NCI-H748 treated with DMSO at 0.1 percent for 48 hours (cell line): ENCODE data around the gene BFAR.
"Not testable (repeated sequence)": the region's sequence is repeated elsewhere in the genome, so short reads cannot be mapped to it uniquely, and the experiment has no call there.

ENCODE experiments used
- DNase-seq: peaks from one replicate; lab custom pipeline; 2025; lab: John Stamatoyannopoulos, UW

Gene BFAR, protein sequence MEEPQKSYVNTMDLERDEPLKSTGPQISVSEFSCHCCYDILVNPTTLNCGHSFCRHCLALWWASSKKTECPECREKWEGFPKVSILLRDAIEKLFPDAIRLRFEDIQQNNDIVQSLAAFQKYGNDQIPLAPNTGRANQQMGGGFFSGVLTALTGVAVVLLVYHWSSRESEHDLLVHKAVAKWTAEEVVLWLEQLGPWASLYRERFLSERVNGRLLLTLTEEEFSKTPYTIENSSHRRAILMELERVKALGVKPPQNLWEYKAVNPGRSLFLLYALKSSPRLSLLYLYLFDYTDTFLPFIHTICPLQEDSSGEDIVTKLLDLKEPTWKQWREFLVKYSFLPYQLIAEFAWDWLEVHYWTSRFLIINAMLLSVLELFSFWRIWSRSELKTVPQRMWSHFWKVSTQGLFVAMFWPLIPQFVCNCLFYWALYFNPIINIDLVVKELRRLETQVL

DNA sequence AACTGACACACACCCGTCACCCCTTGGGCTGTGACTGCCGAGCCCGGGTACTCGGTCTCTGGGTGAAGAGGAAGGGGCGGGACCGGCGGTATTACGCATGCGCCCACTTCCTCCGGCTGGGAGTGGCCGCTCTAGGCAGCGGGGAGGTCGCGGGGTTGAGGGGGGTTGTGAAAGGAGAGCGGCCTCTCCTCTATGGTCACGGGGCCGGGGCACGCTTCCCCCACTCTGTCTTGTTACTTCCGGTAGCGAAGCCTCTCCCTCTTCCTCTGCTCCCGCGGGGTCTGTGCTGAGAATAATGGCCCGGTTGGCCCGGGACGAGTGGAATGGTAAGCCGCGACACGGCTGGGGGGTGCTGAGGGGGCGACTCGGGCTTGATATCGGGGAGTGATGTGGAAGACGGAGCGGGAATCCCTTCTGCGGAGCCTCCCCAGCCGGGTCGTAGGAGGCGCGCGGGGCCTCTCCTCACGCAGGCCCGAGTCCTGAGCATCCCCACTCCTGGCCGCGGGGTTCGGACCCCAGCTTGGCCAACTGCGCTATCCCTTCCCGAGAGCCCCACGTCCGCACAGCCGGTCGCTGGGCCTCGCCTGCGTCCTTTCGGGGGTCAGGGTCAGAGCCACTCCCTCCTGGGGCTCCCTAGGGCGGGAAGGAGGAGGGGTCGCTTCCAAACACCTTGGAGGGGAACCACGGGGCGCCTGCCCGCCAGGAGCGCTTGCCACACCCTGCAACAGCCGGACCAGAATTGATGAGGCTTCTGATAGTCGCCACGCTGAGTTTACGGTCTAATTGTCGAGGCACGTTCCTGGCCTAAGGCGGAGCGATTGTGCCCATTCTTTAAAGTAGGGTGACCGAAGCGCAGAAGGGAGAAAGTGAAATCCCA lies at the start of gene BFAR:
Gene BFAR (plus strand): TSS at position 259 of the 877 bp plus-strand sequence. CDS start 11,396 bp downstream, outside the sequence.
- peak; percentile 81 for DNase-seq

DNA sequence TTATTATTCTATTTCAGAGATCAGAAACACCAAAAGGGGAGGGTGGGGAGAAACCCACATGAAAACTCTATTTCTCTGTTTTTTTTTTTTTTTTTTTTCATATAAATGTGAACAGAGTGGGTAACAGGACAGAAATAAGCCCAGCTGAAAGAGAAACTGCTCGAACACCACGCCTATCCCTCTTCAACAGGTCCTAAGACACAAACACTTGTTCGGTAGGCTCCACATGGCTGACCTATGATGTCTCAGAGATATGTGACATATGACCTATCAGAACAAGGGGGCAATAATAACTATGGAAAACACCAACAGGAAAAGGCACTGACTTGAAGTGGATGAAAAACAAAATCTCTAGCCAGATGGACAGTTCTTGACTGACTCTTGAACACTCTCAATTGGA lies 47.5 kb upstream of the BFAR start:
- no peak for DNase-seq

DNA sequence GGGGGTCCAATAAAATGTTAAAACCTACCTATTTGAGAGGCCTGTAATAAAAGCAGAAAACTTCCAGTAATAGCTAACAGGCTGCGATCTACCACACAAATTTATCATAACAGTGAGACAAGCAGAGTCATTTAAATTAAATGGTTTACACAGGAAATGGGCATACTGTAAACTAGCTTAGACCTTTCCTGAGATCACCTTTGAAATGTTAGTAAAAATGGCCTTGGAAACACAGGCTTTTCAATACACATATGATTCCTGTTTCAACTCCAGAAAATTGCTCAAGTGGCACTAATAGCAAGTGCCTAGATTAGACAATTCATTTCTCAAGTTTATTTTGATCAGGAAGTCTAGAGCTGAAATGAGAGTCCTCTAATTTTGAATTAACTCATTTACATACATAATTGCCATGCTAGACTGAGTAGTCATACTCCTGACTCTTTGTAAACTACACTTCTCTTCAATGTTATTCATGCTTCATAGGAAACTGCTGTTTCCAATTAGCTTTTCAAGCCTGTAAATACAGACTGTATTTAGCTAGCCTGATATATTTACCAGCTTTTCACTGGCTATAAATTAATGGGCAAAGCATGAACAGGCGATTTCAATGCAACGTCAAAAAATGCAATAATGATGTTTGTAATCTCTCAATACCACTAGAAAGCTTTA lies 46.0 kb upstream of the BFAR start:
- DNase-seq: no peak

DNA sequence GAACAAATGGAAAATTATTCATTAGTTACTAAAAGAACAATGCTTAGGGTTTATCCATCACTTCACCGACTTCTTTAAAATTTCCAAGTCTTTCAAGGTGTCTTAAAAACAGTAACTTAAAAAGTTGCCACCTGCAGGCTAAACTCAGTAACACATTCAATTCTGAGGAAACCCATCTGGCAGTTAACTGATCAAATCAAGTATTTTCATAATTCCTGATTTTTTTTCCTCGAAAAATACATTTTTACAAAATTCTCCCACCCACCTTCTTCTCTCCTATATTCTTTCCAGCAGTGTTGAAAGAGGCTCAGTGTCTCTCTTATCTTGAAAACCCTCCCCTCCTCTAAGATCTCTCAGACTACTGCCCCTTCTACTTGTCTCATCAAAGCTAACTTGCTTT lies 32.6 kb upstream of the BFAR start:
- DNase-seq: no peak

DNA sequence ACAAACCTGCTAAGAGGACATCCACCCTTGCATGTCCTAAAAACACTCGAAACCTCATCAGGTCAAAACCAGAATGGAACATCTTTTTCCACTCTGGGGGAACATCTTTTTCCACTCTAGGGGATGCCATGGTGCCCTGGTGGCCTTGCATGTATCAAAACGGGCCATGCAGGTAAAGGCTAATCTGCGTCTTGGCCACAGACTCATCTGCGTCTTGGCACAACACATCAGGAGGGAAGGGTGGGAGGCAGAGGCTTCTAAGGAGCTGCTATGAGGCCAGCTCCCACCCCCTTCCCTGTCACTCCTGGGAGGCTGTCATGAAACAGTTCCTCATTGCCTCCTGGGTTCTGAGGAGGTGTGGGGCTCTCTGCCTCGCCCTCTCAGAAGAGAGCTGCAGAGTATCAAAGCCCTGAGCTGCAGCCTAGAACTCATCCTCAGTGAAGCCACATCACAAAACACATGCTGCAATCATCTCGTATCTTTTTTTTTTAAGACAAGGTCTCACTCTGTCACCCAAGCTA lies 30.2 kb upstream of the BFAR start:
- no peak for DNase-seq

DNA sequence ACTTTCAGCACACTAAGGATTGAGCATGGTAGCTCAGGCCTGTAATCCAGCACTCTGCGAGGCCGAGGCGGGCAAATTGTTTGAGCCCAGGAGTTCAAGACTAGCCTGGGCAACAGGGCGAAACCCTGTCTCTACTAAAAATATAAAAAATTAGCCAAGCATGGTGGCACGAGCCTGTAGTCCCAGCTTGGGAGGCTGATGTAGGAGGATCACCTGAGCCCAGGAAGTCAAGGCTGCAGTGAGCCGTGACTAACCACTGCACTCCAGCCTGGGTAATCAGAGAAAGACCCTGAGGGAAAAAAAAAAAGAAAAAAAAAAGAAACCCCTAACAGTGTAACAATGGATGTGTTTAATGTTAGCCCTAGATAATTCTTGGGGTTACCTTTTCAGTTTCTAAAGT lies 26.6 kb upstream of the BFAR start:
- no peak for DNase-seq

DNA sequence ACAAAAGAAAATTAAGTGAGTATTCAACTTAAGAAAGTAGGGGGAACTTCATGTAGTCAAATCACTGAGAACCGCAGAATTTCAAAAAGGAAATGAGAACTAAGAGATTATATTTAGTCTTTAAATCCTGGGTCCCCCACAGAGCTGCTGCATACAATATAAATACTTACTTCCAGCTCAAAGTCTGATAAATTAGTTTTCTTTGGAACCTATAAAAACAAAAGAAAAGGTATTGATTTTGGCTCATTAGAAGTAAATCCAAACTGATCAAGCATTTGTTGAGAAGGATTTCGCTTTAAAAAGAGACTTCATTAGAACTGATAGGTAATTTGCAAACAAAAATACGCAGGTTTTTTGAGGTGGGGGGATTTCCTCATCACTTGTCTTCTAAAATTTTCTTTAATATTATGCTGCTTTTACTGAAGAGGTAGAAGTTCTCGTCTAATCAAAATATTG lies 24.6 kb upstream of the BFAR start:
- DNase-seq: no peak

DNA sequence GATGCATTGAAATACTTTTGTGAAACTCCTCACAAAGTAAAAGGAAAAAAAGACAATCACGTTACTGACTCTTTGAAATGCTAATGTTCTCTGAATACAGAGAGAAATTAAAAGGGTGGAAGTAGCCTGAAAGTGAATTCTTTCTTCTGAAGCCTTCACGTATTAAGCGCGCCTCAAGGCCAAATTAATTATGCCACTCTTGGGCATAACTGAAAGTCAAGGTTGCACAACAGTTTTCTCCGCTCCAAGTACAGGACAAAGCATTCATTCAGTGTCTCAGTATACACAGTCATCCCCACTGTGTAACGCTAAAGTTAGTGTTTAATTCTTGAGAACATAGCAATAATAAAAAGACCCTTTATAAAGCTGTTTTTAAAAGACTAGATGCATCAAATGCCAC lies 24.1 kb upstream of the BFAR start:
- DNase-seq: no peak

DNA sequence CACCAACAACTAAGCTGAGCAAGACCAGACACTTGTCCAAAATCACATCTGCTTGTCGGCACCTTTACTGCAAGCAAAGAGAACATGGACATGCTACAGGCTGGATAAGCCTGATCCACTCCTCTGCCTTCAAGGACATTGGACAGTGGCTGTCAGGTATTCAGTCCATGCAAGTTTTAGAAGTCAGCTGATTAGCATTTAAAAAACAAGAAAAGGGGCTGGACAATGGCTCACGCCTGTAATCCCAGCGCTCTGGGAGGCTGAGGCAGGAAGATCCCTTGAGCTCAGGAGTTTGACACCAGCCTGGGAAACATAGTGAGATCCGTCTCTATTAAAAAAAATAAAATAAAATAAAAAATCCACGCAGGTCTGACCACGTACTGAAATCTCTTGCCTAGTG lies 23.0 kb upstream of the BFAR start:
- no peak for DNase-seq

DNA sequence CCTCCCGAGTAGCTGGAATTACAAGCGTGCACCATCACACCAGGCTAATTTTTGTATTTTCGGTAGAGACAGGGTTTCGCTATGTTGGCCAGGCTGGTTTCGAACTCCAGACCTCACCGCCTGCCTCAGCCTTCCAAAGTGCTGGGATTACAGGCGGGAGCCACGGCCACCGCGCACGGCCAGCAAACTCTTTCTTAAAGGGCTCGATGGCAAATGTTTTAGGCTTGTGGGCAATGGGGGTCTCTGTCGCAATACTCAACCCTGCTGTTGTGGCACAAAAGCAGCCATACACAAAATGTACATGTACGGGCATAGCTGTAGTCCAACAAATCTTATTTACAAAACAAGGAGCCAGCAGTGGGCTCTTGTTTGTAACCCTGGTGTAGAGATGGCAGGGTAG lies 21.1 kb upstream of the BFAR start:
- DNase-seq: no peak

DNA sequence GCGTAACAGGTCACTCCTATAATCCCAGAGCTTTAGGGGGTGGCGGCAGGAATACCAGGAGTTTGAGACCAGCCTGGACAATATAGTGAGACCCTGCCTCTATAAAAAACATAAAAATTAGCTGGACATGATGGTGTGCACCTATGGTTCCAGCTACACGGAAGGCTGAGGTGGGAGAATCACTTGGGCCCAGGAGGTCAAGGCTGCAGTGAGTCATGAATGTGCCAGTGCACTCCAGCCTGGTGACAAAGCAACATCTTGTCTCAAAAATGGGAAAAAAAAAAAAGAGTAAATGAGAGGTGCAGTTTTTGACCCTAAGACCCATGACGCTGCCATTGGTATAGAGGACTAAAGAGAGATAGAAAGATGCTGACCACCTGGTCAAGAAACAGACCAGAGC lies 18.8 kb upstream of the BFAR start:
- no peak for DNase-seq

DNA sequence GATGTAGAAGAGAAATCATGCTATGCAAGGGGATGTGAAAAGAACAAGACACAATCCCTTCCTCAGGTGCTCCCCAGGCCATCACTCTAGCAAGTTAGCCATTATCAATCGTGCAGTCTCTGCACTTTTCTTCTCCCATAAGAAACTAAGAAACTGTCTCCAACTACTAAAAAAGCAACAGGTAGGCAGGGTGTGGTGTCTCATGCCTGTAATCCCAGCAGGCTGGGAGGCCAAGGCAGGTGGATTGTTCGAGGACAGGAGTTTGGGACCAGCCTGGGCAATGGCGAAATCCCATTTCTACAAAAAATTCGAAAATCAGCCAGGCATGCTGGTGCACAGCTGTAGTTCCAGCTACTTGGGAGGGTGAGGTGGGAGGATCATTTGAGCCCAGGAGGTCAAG lies 16.5 kb upstream of the BFAR start:
- no peak for DNase-seq

DNA sequence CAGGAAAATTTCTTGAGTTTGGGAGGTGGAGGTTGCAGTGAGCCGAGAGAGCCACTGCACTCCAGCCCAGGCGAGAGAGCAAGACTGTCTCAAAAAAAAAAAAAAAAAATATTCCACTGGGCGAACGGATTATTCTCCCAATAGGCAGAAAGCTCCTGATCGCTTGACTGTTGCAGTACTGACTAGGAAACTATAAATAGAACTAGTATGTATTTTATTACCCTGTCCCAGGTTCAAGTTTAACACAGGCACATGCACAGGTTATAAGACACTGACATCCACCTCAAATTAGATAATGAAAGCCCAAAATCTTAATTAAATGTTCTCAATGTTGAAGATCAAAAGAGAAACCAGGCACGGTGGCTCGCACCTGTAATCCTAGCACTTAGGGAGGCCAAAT lies 14.2 kb upstream of the BFAR start:
- DNase-seq: no peak

DNA sequence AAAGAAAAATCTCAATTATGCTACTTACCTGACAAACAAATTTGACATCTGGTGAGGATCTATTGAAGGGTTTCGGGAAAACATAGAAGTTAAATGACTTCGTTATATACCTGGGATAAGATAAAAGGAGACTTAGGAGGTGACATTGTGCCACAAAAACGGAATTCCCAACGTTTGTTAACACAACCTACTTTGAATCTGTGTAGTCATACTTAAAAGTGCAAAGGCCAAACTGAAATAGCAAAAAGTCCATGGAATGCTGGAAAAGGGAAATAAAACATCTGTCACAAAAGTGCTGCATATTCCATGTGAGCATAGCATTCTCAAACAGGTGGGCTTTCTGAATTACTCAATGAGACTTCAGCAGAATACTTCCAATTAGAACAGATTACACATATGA lies 5.7 kb upstream of the BFAR start:
- no peak for DNase-seq

DNA sequence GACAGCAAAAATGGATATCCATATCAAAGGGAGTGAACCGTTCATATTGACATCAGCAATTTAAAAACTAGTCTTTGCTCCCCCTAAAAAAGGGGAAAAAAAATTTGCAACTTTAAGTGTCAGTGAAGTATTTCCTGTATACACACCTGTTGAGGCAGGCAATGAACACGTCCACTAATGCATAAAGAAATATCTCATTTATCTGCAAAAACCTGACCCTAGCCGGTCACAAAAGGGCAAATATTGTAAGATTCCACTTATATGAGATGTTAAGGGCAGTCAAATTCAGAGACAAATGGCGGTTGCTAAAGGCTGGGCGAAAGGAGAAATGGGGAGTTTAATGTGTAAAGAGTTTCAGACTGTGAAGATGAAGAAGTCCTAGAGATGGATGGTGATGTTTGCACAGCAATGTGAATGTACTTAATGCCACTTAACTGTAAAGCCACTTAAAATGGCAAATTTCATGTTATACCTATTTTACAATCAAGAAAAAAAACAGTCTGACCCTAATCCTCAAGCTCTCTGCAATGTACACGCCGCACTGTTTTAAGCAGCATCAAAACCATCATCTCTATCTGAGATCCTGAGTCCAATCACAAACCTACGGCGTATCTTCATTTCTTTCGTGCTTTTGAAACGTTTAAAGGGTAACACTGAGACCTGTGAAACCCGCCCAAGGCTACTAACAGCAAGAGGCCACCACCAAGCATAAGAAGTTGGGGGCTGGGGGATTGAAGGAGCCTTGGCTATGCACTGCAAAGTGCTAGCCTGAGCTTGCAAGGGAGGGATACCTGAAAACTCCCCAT lies 3.7 kb upstream of the BFAR start:
- DNase-seq: no peak

DNA sequence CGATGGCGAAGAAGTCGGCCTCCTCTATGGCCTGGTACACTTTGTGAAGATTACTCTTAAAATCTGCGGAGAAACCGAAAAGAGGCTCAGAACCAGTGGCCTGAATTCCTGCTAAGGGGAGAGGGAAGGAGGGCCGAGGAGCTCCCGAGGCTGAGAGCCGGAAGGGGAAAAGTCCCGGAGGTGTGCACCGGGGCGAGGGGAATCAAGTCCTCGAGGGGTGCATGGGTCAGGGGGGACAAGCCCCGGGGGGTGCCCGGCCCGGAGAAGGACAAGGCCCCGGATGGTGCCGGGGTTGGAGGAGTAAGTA lies 3.2 kb upstream of the BFAR start:
- no peak for DNase-seq

DNA sequence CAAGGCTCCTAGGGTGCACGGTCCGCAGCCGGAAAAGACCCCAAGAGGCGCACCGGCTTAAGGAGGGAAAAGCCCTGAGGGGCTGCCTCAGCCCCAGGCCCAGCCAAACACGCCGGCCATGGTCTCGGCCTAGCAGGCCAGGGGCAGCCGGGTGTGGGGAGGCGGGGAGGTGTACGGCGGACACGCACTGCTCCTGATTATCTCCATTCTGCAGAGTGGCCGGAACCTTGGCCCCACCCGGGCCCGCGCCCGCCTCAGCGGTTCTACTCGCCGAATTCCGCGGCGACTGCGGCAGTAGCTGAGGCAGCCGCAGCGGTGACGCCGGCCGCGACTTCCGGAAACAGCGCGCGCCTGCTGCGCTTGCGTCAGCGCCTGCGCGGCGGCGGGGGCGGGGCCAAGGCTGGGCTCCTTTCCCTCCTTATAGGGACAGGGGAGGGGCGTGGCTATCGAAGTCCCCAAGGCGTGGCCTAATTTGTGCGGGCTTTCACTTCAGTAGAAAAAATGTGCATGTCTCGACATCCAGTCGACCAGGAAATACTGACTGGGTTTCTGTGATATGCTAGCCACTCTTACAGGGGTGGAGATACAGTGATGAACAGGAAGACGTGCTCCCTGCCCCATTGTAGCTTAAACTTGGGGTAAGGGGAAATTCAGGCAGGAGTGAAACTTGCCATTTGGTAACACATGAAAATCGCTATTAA lies 2.7 kb upstream of the BFAR start, which contains the start of gene PARN:
Gene PARN (minus strand): TSS at position 342 of the 701 bp plus-strand sequence. CDS start 135 bp downstream, at position 207.
- DNase-seq: peak; percentile 78

DNA sequence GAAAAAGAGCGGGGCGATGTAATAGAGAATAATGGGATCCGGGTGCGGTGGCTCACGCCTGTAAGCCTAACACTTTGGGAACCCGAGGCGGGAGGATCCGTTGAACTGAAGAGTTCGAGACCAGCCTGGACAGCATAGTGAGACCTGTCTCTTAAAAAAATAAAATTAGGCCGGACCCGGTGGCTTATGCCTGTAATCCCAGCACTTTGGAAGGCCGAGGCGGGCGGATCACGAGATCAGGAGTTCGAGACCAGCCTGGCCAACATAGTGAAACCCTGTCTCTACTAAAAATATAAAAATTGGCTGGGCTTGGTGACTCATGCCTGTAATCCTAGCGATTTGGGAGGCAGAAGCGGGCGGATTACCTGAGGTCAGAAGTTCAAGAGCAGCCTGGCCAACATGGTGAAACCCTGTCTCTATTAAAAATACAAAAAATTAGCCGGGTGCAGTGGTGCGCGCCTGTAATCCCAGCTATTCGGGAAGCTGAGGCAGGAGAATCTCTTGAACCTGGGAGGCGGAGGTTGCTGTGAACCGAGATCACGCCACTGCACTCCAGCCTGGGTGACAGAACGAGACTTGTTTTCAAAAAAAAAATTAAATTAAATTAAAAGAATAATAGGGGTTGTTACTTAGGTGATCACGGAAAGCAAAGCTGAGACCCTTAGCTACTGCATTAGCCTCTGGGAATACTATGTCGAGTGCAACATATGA lies 2.0 kb upstream of the BFAR start:
- not testable (repeated sequence) for DNase-seq

DNA sequence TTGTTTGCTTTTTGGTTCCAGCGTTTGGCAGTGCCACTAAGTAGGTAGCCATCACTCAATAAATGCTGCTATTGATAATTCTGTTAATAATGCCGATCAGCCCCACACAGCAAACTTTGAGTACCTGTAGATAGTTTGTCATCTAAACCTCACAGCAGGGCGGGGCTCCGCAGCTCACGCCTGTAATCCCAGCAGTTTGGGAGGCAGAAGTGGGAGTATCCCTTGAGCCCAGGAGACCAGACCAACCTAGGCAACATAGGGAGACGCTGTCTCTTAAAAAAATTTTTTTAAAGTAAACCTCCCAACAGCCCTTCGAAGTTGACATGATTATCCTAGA lies 1.6 kb downstream of the BFAR start:
- no peak for DNase-seq
